HPDE6-E6E7 (cell line): ENCODE measurements around the gene LAMA2.
"Not testable (repeated sequence)": the region's sequence is repeated elsewhere in the genome, so short reads cannot be mapped to it uniquely, and the experiment has no call there.

ENCODE experiments used
- DNase-seq: peaks from one replicate; pipeline ENCODE4 v3.0.0; 2011; ENCODE audit warnings: missing footprints; ENCODE audit errors: extremely low spot score

LAMA2 gene

DNA sequence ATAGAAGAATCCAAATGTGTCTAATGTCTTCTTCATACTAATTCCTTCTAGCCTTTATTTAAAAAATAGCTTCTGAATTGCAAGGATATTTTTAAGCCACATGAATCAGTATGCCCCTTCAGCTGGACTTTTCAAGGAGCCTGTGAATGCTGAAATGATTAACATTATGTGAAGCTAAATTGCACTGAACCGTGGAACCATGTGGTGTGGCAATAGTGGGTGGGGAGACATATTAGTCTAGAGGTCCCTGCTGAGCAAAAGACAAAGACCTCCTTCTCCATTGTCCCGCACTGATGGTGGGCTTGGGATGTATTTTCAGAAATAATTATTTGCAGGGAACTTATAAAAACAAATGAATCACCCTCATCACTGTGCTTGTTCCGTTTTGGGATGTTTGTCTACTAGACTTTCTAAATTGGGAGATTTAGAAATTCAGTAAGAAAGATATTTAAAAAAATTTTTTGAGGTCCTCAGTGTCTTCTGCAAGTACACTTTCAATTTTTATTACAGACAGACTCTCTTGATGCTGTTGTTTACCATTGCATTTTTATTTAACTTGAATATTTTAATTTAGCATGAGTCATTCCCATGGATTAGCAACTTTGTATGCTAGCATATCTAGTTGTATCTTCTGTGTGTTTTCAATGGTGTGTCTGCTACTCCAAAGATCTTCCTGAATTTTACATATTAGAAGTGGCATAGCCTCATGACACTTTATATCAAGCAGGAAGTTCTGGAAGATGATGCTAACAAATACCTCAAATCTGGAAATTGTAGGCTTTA lies 238.1 kb downstream of the LAMA2 start:
- no peak for DNase-seq

DNA sequence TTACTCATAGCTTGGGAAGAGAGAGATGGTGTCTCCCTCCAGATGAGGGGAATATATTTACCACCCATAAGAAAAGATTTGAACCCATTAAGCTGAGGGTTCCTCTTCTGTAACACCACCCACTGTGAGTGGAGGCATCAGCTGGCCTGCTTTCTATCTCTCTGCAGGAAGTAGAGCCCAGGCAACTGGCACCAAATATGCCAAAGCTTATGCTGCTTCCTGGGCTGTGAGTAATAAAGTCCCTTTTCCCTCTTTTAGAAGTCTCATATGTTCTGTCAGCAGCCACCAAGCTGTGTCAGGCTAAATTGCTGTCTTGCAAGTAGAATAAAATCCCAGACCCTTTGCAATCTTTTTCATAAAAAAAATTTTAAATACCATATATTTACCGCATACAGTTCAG lies 241.4 kb downstream of the LAMA2 start:
- DNase-seq, result no peak

DNA sequence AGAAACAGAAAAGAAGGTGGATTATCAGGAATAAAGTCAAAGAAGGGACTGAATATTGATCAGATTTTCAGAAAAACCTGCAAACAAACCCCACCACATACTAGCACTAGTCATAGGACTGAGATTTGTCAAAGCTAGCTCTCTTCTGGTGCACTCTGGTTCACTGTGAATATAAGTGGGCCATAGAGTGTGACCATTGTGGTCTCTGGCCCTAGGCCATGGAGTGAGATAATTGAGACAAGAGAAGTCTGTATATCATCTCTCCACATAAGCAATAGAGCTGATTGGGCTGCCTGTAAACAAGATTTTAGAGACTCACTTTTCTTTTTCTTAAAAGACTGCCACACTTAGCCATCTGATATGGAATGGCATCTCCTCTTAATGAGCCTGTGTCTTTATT lies 247.2 kb downstream of the LAMA2 start:
- DNase-seq, result no peak

DNA sequence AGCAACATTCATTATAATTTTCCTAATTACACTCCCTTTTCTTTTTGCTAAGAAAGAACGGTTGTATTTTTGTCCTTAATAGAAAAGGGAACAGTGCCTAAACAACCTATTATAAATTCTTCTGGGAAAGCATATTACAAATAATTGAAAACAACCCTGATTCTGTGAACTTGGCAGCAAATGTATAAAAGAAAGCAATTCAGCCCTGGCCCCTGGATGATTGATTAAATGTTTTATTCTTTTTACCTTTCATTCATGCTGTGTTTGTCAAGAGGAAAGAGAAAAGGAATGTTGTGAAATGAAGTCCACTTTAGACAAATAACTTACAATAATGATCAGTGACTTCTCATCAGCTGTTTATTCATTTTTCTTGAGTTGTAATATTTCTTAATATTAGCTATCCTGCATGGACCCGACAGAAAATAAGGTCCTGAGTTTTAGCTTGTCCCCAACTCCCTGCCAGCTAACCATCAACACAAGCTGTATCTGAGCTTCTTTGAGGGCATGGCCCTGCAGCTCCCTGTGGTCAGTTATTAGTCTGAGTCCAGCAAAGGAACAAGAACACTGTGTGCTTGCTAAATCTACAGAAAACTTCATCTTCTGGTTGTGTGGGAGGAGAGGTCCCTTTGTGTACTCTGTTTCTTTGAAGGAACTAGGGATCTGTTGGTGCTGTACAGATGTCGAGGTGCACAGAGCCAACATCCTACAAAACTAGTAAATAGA lies 248.2 kb downstream of the LAMA2 start:
- no peak for DNase-seq

GRCh38 chr6:129133770-129134192 lies 250.8 kb downstream of the LAMA2 start:
- no peak for DNase-seq

DNA sequence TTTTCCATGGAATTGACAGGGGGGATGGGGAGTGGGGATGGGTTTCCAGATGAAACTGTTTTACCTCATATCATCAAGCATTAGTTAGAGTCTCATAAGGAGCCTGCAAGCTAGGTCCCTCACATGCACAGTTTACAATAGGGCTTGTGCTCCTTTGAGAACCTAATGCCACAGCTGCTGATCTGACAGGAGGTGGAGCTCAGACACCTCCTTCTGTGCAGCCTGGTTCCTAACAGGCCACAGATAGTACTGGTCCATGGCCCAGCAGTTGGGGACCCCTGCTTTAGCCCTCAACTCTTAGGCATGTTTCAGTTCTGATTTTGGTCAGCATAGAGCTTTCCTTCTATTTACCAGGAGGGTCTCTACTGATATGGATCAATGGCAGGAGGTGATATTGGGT lies 251.6 kb downstream of the LAMA2 start:
- no peak for DNase-seq

- DNase-seq, result no peak
These were observed 252.5 kb downstream of the LAMA2 start for GRCh38 chr6:129135451-129135850.

- DNase-seq, result no peak
These were observed 253.8 kb downstream of the LAMA2 start for GRCh38 chr6:129136751-129137150.

- no peak for DNase-seq
These were observed 255.9 kb downstream of the LAMA2 start for GRCh38 chr6:129138739-129139405.

- DNase-seq, result no peak
These were observed 257.6 kb downstream of the LAMA2 start for GRCh38 chr6:129140526-129140925.

DNA sequence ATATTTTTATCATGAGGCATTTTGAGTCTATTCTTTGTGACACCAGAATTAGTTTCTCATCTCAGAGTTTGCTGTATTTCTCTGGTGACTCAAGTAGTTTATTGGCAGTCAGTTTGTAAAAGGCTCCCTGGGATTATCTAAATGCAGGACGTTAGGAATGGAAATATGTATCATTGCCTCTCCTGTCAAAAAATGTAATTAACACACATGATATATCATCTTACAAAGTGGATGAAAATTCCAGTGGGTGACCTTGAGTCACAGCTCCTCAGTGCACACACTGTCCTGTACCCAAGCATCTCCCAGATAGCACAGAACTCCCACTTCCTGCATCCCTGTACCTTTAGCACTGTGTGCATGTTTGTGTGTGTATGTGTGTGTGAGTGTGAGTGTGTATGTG lies 258.6 kb downstream of the LAMA2 start:
- no peak for DNase-seq

GRCh38 chr6:129146902-129147301 lies 264.0 kb downstream of the LAMA2 start:
- DNase-seq, result no peak

DNA sequence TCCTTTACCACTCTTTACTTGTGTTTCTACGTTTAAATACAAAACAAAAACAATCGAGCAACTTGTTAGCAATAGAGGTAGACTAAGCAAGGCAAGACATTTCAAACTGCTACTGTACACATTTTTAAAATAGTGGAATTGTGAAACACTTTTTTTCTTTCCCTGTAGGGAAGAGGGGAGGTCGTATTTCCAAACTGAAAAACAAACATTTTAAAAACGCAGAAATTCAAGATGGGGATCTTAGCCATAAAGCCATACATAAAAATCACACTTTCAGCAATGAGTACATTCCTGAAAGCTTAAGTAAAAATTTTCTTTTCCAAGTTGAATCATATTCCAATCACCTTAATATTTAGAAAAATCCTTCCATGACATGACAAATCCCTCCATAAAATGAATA lies 267.6 kb downstream of the LAMA2 start:
- DNase-seq, result no peak

GRCh38 chr6:129153257-129153656 lies 270.3 kb downstream of the LAMA2 start:
- DNase-seq, result no peak

DNA sequence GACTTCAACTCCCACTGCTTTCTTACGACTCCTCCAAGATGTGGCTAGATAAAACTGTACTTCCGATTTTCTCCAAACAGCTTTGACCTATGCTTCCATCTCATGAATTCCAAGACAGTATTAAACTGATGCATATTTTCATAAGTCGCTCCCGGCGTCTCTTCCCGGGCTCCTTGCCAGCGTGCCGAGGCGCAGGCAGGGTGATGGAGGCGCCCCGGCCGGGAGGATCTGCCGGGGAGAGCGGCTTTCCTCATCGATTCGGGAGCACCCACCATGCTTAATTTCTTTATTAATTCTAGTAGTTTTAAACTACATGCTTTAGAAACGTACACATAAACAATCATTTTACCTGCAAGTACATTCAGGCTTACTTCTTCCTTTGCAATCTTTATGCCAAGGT lies 276.3 kb downstream of the LAMA2 start:
- DNase-seq, result not testable (repeated sequence)

DNA sequence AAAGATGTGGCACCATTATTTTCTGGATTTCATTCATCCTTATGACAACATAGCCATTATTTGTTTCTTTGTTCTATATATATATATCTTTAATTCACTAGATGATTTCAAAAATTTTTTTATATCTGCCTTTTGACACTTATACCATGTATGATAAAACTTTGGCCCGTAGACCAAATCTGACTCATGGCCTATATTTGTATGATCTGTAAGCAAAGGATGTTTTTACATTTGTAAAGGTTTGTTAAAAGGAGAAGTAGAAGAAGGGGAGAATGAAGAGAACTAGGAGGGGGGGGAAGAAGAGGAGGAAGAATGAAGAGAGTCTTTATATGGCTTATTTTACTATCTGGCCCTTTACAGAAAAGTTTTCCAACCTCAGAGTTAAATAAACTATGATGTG lies 279.7 kb downstream of the LAMA2 start:
- no peak for DNase-seq

- DNase-seq, result no peak
These were observed 280.6 kb downstream of the LAMA2 start for GRCh38 chr6:129163551-129163950.

DNA sequence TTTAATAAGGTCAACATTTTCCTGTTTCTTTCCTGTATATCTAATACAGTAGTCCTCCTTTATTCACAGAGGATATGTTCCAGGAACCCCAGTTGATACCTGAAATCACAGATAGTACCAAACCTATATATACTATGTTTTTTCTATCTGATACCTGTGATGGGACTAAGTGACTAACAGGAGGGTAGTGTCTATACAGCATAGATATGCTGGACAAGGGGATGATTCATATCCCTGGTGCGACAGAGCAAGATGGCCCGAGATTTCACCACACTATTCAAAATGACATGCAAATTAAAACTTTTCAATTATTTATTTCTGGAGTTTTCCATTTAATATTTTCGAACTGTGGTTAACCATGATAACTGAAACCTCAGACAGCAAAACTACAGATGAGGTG lies 281.1 kb downstream of the LAMA2 start:
- no peak for DNase-seq

DNA sequence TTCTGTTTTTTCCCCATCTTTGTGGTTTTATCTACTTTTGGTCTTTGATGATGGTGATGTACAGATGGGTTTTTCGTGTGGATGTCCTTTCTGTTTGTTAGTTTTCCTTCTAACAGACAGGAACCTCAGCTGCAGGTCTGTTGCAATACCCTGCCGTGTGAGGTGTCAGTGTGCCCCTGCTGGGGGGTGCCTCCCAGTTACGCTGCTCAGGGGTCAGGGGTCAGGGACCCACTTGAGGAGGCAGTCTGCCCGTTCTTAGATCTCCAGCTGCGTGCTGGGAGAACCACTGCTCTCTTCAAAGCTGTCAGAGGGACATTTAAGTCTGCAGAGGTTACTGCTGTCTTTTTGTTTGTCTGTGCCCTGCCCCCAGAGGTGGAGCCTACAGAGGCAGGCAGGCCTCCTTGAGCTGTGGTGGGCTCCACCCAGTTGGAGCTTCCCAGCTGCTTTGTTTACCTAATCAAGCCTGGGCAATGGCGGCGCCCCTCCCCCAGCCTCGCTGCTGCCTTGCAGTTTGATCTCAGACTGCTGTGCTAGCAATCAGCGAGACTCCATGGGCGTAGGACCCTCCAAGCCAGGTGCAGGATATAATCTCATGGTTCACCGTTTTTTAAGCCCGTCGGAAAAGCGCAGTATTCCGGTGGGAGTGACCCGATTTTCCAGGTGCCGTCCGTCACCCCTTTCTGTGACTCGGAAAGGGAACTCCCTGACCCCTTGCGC lies 289.5 kb downstream of the LAMA2 start:
- not testable (repeated sequence) for DNase-seq

- no peak for DNase-seq
These were observed 292.1 kb downstream of the LAMA2 start for GRCh38 chr6:129175066-129175465.

GRCh38 chr6:129177801-129178200 lies 294.9 kb downstream of the LAMA2 start:
- no peak for DNase-seq

GRCh38 chr6:129179283-129179682 lies 296.3 kb downstream of the LAMA2 start:
- no peak for DNase-seq
